HG03520 (cell line): Measurements from ENCODE around the gene METTL13.
A peak's percentile ranks its signal among the peaks of the same experiment; 100 is the strongest.

Source experiments
- ATAC-seq: cut with Tn5 transposase; IDR thresholded peaks from one replicate; pipeline ENCODE4 v1.9.1; 2021; ENCODE audit warnings: mild to moderate bottlenecking, moderate library complexity; ENCODE audit not compliant: unreplicated experiment

The METTL13 gene, protein sequence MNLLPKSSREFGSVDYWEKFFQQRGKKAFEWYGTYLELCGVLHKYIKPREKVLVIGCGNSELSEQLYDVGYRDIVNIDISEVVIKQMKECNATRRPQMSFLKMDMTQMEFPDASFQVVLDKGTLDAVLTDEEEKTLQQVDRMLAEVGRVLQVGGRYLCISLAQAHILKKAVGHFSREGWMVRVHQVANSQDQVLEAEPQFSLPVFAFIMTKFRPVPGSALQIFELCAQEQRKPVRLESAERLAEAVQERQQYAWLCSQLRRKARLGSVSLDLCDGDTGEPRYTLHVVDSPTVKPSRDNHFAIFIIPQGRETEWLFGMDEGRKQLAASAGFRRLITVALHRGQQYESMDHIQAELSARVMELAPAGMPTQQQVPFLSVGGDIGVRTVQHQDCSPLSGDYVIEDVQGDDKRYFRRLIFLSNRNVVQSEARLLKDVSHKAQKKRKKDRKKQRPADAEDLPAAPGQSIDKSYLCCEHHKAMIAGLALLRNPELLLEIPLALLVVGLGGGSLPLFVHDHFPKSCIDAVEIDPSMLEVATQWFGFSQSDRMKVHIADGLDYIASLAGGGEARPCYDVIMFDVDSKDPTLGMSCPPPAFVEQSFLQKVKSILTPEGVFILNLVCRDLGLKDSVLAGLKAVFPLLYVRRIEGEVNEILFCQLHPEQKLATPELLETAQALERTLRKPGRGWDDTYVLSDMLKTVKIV

GRCh38 chr1:171781176-171781875 lies at the start of gene METTL13:
Gene METTL13 (plus strand): TSS chr1:171781660. CDS start chr1:171781968, 308 bp downstream.
- peak; percentile 97 for ATAC-seq

- ATAC-seq = no peak
Measured at GRCh38 chr1:171736196-171736595, 45.3 kb upstream of the METTL13 start.

DNA sequence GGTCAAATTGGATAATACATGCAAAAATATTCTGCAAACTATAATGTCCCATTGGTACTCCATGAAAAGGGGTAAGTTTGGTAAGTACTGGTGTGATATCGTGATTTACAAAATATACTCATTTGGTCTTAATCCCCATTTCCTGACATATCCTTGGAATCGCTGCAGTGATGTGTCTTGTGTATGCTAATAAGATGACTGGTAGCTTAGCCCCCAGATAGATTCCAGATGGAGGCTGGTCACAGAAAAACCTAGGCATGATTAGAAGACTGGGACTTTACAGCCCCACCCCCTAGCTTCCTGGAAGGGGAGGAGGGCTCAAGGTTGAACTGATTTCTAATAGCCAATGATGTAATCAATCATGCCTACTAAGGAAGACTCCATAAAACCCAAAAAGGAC lies 42.5 kb upstream of the METTL13 start:
- no peak for ATAC-seq

DNA sequence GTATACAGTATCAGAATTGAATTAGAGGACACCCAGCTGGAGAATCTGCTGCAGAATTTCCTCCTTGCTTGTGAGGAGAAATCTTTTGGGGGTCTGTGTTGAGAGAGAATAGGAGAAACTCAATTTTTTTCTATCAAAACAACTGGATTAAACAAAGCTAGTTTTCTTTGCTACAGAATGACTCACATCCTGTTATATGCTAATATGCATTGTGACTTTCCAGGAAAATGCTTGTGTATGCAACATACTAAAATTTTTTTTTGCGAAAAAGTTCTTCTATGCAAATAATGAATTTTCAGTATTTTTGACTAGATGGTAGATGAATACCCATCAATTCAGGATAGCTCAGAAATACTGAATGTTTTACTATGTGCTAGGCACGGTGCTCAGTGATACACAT lies 41.8 kb upstream of the METTL13 start:
- ATAC-seq = no peak

- ATAC-seq = no peak
Measured at GRCh38 chr1:171740356-171740863, 41.0 kb upstream of the METTL13 start.

DNA sequence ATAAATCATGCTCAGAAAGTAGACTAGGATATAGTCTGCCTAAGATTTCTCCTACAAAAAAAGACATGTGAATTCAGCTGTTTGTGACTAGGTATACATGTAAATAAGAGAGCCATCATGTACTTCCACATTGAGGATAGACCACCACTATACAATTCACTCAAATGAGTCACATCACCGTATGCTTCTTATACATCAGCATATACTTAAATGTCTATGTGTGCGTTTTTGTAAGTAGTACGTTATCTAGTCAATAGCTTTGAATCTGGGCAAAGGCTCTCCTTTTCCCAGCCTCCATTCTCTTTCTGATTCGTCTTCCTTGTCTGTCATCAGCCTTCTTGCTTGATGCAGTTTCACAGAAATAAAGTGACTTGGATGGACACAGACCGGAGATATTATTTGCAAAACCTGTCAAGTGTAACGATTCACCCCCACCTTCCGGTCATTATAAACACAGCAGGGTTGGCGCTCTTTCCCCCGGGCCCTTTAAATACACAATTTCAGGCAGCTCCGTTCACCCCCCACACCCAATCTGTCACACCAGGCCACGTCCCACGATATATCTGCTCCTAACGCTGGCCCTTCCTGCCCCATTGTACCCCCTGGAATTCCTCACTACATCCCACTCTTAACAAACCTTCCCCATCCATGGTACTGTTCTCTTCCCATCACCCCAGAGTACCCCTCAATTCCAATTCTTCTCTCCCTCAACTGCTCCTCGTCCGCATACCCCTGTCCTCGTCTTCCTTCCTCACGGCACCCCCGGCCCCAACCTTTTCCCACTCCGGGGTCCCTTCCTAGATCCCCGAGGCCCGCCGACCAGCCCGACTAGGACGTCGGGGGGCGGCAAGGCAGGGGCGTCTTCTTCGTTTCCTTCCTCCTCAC lies 40.2 kb upstream of the METTL13 start:
- peak; percentile 35 for ATAC-seq

DNA sequence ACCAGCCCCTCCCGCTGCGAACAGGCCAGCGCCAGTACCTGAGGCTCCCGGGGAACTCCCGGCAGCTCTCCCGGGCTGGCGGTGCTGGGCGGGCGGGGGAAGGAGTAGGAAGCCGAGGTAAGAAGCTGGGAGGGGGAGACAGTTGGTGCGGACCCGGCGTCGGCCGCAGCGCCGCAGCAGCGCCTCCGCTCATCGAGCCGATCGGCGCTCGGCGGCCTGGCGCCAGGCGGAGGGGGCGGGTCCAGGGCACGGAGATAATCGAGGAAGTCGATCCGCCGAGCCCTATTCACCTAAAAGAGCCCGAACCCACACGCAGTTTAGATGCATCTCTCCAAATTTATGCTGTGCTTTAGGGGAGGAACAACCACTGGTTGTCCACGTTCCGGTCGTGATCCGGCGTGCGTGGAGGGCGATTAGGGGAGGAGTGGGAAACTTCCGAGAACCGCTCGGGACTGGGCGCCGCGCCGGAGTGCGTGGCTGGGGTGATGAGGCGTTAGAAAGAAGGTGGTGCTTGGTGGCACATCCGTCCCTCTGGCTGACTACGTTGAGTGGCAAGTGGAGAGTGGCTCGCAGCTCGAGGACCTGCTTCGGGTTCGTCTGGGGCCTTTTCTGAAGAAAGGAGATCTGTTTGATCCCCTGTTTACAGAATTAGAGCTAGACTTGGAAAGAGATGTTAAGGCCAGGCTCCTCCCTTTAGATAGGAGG lies 39.4 kb upstream of the METTL13 start, which contains the start of gene VAMP4:
Gene VAMP4, minus strand, starts transcription at position 194 of the 705 bp plus-strand sequence. CDS start 3,651 bp downstream, outside the sequence.
- ATAC-seq = peak; percentile 85

GRCh38 chr1:171742577-171742922 lies 38.9 kb upstream of the METTL13 start:
- ATAC-seq = no peak

DNA sequence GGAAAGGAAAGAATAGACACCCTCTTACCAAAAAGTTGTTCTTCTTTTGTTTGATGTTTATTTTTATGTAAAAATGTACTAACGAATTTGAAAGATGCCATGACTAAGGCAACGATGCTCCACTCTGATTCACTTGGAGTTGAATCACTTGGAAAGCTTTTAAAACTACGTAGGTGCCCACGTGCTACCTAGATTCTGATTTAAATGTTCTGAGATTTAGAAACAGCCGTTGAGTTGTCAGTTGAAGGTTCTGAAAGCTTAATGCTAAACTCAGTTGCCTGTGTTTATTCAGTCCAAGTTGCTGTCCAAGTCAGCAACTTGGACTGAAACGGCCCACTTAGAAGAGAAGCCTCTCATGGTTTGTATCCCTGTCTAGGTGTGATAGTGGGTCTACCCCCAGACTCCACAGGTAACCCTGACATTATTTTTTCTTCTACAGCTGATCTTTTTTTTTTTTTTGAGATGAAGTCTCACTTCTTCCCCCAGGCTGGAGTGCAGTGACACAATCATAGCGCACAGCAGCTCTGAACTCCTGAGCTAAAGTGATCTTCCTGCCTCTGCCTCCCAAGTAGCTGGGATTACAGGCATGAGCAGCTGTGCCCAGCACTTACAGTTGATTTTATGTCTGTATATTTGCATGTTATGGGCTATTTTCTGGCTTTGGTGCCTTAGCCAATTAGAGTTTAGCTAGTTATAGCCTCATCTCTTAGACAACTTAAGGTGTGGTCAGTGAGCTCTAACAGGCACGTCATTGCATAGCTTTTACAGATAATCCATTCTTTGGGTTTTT lies 38.2 kb upstream of the METTL13 start:
- no peak for ATAC-seq

DNA sequence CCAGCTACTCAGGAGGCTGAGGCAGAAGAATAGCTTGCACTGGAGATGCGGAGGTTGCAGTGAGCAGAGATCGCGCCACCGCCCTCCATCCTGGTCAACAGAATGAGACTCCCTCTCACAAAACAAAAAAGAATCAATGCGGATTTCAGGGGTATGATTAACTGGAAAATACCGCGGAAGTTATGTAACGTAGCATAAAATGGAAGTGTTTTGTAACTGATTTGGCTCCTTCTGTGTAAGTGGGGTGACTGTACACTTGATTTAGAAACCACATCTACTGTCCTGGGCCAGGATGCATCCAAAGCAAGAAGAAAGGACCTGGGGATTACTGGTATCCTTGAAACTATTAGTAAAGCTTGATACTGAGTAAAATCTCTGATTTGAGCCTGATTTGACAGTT lies 36.5 kb upstream of the METTL13 start:
- ATAC-seq = no peak

DNA sequence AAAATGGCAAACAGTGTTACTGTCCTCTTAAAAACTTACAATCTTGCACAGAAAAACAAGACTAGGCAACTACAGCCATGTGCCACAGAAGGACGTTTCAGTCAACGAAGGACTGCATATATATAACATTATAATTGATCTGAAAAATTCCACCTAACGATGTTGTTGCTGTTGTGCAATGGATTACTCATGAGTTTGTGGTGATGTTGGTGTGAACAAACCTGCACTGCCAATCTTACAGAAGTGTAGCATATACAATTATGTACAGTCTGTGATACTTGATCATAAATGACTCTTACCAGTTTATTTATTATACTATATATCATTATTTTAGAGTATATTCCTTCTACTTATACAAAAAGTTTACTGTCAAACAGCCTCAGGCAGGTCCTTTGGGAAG lies 32.8 kb upstream of the METTL13 start:
- no peak for ATAC-seq

DNA sequence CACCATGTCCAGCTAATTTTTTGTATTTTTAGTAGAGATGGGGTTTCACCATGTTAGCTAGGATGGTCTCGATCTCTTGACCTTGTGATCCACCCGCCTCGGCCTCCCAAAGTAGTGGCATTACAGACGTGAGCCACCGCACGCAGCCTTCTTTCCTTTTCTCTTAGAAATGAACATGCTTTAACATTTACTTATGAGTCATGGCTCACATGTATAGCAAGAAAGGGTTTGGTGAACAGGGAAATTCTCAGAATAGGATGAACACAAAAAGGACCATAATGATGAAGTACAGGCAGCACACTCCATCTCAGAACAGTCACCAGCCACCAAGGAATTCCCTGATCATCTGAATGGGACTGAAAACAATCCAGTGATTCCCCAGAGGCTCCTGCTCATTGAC lies 30.2 kb upstream of the METTL13 start:
- ATAC-seq = no peak

GRCh38 chr1:171753182-171753581 lies 28.3 kb upstream of the METTL13 start:
- ATAC-seq = no peak

DNA sequence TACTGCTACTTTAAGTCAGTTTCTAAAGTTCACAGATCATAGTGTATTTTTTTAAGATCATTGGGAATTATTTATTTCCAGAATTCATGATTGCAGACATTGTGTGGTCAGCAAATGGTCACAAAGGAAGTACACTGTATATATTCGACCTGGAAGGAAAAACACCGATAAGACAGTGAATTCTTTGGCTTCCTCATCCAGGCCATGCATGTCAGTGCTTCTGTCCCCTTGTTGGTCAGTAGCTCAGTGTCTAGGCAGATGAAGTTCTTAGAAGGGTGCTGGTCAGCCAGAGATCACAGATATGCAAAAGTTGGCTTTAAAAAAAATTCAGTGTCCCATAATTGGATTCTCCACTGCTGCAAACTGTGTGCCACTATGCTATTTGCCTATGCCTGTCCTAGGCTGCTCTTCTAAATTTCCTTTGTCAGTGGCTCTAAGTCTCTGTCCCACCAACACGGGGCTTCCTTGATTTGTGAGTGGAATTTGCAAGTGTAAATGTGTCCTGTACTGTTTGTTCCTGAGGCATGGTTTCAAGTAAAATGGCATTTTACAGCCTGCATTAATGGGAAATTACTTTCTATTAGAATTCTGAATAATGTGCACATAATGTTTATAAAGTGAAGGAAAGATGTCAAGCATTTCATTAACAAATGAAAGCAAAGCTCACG lies 27.6 kb upstream of the METTL13 start:
- ATAC-seq = no peak

- ATAC-seq = no peak
Measured at GRCh38 chr1:171754353-171754705, 27.1 kb upstream of the METTL13 start.

DNA sequence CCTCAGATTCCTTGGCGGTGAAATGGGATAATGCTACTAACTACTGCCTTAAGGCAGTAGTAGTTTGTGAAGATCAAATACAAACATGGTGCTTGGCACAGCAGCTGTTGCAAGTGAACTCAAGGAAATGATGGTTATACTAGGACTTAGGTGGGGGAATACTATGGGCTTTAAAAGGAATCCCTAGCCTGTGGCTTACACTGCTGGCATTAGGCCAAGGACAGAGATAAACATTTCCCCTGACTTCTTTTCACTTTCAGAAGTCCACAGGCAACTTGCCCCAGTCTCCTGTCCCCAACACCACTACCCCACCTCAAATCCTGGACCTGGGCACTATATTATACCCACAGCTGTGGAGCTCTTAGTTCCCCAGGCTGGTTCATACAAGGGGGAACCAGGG lies 26.5 kb upstream of the METTL13 start:
- no peak for ATAC-seq

GRCh38 chr1:171756856-171757255 lies 24.6 kb upstream of the METTL13 start:
- no peak for ATAC-seq

- no peak for ATAC-seq
Measured at GRCh38 chr1:171758011-171758410, 23.4 kb upstream of the METTL13 start.

- ATAC-seq = no peak
Measured at GRCh38 chr1:171762143-171762563, 19.3 kb upstream of the METTL13 start.
